ENCODE data around the gene ACAA1. TPM values are rescaled to one million over a fixed set of nuclear protein-coding genes. Genes with fewer than 3 reads are reported as not detected.

Gene ACAA1
- total and polyA plus RNA-seq, 9 of the 15 experiments (the other 6 are each of a cell fraction or from before 2014, with no cell fraction given): 4.0 to 88.9 (median 57.2) TPM

DNA sequence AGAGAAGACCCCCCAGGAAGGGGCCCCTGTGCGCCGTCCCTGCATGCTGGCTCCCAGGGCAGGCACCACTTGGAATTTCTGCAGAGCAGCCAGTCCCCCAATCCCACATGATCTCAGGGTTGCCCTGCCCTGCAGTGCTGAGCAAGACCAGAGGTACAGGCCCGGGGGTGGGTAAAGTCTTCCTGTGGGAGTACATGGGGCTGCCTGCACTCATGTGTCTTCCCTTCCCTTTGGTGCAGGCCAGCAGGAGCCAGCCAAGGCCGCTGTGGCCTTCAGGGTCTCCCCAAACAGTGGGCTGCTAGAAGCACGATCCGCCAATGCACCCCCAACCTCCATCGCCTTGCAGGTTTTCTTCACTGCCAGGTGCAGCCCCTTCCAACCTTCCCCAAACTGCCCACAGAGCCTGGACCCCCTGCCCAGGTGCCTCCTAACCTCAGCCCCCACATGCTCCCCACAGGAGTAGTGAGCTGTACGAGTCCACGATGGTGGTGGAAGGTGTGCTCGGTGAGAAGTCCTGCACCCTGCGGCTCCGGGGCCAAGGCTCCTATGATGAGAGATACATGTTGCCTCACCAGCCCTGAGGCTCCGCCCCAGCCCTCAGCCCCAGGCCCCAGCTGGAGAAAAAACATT is 15.0 kb downstream of the ACAA1 start (continued):
- TF ChIP-seq, protein P1, sequence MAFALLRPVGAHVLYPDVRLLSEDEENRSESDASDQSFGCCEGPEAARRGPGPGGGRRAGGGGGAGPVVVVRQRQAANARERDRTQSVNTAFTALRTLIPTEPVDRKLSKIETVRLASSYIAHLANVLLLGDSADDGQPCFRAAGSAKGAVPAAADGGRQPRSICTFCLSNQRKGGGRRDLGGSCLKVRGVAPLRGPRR (CRISPR knock-in tag; IDR thresholded peaks at IDR 0.05): no peak

DNA sequence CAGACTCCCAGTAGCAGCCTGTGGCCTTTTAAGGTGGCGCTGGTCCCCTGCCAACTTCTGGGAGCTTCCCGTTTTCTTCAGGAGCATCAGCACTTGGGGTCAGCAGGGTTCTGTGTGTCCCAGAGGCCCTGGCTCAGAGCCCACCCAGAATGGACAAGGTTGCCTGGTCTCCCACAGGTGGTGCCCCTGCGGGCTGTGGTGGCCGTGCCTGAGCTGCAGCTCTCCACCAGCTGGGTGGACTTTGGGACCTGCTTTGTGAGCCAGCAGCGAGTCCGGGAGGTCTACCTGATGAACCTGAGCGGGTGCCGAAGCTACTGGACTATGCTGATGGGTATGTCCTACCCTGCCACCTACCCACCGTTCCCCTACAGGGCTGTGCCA is 15.5 kb downstream of the ACAA1 start:
- peaks cover 6% of the 10 kb centered on the region for H4K20me1 ChIP-seq (replicated peaks; ENCODE audit: control insufficient read depth, insufficient read depth, low read length)
- peak; percentile 50; the same call in 1 of the 2 replicates for TF ChIP-seq POLR2G (IDR thresholded peaks at IDR 0.05; ENCODE audit: low read depth, low read length)
- TF ChIP-seq, protein P2, sequence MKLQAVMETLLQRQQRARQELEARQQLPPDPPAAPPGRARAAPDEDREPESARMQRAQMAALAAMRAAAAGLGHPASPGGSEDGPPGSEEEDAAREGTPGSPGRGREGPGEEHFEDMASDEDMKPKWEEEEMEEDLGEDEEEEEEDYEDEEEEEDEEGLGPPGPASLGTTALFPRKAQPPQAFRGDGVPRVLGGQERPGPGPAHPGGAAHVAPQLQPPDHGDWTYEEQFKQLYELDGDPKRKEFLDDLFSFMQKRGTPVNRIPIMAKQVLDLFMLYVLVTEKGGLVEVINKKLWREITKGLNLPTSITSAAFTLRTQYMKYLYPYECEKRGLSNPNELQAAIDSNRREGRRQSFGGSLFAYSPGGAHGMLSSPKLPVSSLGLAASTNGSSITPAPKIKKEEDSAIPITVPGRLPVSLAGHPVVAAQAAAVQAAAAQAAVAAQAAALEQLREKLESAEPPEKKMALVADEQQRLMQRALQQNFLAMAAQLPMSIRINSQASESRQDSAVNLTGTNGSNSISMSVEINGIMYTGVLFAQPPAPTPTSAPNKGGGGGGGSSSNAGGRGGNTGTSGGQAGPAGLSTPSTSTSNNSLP (IDR thresholded peaks at IDR 0.05; ENCODE audit: borderline replicate concordance, low read depth, low read length): no peak
- ATAC-seq: no peak
- H3K79me2 ChIP-seq (ENCODE audit: control insufficient read depth, insufficient read depth, low read length): no peaks in the 10 kb centered on the region
- in situ Hi-C loops (cut with MboI) (no loop called here), intact Hi-C loops (cut with micrococcal nuclease) (no loop called here)
- no peak for FAIRE-seq
- POLR2A ChIA-PET: interaction anchor here (0.6 to 1.0 kb wide), 2 partner anchors 91 to 124 kb away, joined by 4 to 5 read pairs; no protein-coding TSS in a partner anchor
- H2AFZ ChIP-seq (ENCODE audit: low read depth, low read length): no peak overlapping the region
- H3K36me3 ChIP-seq (ENCODE audit: control insufficient read depth, insufficient read depth, low read length): peaks cover 57% of the 10 kb centered on the region; the same call in 2 of the 3 replicates
- BruUV-seq (replicated peaks): no TSS peak
- no peak overlapping the region for H3K4me3 ChIP-seq
- H3K9me3 ChIP-seq (replicated peaks; ENCODE audit: control insufficient read depth, insufficient read depth, low read depth, low read length): no peaks in the 10 kb centered on the region
- H3K9ac ChIP-seq (ENCODE audit: insufficient read depth in 1 of 2, low read depth in 2 of 2, low read length in 2 of 2): no peak overlapping the region; a peak in 1 of 4 replicates
- H3K27ac ChIP-seq (ENCODE audit: extremely low read depth, low read depth, low read length): no peak overlapping the region
- H3K4me1 ChIP-seq (replicated peaks in 1 of 2; ENCODE audit: control insufficient read depth in 2 of 2, insufficient read depth in 2 of 2, low read length in 2 of 2): peaks cover 0 to 25% of the 10 kb centered on the region in 2 experiments; a peak in 3 of 5 replicates
- 90% methylated on average over 7 of the region's 9 CpGs for WGBS (ENCODE audit: insufficient coverage, low coverage, missing lambda C conversion rate)
- peaks cover 0 to 5% of the 10 kb centered on the region in 2 experiments; a peak in 1 of 5 replicates for H3K27me3 ChIP-seq (ENCODE audit: control insufficient read depth in 2 of 2, insufficient read depth in 2 of 2, low read length in 2 of 2)
- H3K4me2 ChIP-seq (ENCODE audit: insufficient read depth, low read length): no peak overlapping the region
- CTCF ChIA-PET (ENCODE audit: low intra/inter-chr PET ratio): no interaction called here
- DNase-seq (ENCODE audit: extremely low read depth in 1 of 4, low spot score in 3 of 4): no peak
- no peaks in the 10 kb centered on the region for H3K9me1 ChIP-seq (ENCODE audit: control insufficient read depth, insufficient read depth, low read length)

All from K562 (cell line).